ENCODE data around the gene WDR1.

The WDR1 gene

DNA sequence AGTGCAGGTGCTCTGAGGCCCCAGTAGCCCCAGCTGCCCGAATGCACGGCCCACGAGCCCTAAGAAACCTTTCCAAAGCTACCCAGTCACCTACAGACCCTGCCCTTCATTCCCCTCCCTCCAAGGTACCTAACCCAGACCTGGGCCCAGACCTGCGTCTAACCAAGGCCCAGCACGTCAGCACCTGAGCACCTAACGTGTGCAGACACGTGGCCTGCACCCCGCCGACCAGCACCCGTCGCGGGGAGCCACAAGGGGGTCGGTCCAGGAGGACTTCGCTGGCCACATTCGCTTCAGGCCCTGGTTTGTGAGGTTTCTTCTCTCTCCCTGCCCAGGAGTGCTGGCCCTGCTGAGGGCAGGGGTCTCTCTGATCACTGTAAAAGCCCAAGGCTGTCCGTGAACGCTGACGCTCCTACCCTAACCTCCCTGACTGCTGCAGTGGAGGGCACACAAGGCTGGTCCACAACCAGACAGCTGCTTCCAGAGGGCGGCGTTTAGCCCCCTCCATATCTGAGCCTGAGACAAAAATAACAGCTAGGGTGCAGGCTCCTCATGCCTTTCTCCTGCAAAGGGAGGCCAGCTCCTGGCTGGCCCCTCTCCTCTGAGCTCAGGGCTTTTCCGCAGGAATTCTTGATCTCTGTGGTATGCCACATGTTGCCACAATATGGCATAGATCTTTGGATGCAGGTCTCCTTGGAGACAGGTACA, 31.8 kb downstream of the WDR1 start:
- no peak for DNase-seq (ENCODE audit: low spot score)

DNA sequence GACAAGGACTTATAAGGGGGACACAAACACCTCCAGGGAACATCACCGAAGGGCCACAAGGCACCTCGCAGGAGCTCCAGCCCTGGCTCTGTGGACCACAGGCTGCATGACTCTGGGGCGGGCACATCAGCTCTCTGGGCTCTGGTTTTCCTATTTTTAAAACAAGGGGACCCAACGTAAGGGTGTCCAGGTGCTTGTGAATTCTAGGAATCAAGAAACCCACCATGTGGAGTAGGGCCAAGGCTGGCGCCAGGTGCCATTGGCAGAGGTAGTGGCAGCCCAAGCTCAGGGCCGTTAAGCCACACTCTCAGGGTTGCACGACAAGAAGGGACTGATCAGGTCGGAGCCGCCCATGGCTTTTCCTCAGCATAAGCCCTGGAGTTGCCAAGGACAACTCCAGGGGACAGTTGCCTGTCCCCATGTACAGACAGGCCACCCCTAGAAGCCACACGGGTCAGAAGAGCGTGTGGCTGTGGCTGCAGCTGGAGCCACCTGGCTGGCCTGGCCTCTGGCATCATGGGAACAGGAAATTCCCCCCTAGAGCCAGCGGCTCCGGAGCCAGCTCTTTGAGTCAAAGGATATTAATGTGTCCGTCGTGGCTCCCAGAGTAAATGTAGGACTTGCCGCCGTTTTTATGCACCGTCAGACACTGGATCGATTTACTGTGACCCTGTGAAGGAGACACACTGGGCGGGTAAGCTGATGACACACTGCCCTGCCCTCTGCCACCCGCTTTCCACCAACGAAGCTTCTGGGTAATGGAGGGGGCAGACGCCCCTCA, 32.5 kb downstream of the WDR1 start:
- no peak for DNase-seq (ENCODE audit: low spot score)

DNA sequence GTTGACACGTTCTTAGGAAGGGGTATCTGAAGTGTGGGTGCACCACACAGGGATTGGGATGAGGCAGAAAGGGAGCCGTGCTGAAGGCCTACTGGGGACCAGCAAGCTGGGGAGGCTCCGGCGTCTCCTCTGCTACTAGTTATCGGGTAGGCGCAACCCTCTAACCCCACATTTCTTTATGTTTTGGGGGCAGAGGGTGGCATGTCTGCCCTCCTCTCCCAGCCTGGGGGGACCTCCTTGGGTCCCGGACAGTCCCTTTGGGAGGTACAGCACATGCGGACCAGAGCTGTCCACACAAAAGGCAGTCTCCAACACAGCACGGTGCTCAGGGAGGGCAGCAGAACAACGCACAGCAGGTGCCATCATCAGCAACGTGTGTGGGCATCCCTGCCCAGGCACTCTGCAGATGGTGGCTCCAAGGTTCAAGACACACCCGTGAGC, 33.2 kb downstream of the WDR1 start:
- DNase-seq (ENCODE audit: low spot score), result no peak

DNA sequence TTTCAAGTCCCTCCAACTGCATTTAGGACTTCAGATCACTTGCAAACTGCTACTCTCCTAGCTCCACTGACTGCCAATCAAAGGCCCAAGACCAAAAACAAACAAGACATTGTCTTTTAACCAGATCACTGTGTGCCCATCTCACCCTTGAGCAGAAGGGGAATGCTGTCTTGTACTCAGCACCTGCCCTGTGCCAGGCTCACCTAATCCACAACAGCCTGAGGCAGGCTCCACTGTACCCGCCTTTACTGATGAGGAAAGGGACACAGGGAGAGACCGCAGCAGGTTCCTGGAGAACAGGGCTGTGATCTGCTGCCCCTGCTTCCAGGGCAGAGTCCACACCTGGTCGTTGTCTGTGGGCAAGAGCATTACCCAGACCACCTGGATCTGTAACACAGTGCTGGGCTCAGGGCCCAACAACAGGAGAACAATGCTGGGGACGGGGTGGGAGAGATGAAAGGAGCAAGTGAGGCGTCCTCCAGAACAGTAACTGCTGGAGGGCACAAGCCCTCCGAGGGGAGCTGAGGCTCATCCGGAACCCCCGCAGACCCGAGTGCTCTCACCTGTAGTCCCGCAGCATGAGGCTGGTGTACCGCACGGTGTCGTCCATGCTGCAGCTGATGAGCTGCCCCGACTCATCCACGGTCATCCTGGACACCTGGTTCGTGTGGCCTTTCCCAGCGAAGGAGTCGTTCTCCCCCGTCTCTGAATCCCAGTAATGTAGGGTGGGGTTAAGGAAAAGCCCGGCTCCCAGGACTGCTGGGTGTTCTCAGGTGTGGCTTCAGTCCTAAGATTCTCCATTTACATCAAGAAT, 33.9 kb downstream of the WDR1 start:
- DNase-seq (ENCODE audit: low spot score), result peak; percentile 5

DNA sequence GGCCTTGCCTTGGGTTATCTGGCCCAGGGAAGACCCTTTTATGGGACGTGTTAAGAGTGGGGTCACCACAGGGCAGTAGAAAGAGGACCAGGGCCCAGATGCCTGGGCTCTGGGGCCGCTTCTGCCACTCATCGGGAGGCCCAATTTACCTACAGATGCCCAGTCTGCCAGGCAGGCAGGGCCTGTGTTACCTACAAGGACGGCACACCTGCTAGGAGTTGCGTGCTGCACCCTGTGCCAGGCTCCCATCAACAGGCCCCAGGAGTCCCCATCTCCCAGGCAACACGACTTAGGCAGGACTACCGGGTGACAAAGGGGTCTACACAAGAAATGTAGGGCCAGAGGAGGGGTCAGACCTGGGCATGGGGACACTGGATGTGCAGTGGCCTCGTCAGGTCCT, 34.6 kb downstream of the WDR1 start:
- no peak for DNase-seq (ENCODE audit: low spot score)

DNA sequence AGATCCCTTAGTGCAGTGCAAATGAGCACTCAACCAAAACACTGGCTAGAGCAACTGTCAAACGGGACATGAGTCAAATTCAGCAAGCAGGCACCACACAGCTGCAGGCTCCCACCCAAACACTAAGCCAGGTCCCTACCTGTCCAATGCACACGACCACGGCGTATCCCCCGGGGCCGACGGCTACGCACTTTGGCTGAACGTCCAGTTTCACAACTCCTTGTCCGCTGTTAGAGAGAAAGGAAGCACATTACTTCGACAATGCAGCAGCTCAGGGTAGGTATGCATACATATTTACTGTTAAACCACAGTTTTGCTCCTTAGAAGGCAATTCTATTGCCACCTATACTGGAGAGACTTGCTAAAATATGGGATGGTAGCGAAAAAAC, 35.4 kb downstream of the WDR1 start:
- DNase-seq (ENCODE audit: low spot score), result no peak

DNA sequence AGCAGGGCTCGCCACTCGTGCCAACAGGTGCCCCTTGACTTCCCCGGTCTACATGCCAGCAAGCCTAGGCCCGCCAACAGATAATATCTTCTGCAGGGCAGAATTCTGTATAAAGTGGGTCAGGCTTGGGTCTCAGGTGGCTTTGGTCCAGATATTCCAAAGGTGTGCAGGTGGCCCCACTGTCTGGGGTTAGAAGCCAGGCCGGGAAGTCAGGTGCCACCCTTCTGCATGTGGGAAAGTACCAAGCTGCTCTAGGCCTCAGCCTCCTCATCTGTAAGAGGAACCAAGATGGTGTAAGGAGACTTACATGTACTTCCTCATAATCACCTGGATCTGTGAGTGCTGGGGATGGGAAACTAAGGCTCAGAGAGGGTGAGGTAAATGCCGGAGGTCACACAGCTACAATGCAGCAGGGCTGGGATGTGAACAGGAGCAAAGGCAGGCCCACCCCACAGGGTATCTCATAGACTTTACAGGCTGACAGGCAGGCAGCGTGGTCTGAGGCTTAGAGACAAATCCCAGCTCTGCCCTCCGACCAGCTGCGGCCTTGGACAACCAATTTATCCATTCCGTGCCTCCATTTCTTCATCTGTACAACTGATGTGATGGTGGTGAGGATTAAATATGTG, 35.9 kb downstream of the WDR1 start:
- DNase-seq (ENCODE audit: low spot score), result no peak

DNA sequence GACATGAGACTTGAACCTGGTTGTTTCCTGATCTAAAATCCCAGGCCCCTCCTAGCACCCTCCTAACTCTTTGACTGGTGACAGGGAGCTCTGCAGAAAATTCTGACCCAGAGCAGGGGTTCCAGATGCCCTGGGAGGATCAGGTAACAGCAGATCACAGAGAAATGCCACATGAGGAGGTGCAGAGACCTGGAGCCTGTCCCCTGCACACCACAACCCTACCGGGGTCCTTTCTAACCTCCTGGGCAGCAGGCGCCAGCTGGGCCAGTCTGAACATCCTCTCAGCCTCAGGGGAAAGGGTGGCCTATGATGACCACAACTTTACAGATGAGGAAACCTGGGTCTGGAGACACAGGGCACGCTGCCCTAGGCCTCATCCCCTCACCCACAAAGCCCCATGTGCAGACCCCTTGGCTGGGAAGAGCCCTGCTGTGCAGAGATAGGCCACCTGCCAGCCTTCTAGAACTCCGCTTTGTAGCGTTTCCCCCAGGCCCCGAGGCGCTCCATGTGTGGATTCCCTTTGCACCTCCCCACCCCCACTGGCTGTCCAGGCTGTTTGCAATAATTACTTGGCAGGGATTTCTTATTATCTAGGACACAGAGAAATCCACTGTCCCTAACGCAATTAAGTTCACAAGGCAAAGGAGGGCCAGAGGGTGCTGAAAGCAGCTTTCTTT, 36.5 kb downstream of the WDR1 start:
- DNase-seq (ENCODE audit: low spot score), result no peak

DNA sequence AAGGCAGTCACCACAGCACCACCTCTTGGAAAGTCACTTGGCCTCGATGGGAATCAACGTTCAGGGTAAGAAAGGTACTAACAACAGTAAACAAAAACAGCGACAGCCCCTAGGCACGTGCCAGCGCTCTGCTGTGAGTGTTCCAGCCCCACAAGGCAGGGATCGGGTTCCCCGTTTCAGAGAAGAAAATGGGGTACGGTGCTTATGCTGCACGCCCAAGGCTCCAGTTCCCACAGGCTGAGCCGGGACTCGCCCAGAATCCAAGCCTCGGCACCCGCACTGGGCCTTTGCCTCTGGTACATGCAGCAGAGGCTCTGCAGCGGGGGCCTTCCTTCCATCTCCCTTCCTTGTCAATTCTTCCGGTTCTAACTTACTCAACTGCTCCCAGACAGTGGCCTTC, 37.3 kb downstream of the WDR1 start:
- DNase-seq (ENCODE audit: low spot score), result no peak

DNA sequence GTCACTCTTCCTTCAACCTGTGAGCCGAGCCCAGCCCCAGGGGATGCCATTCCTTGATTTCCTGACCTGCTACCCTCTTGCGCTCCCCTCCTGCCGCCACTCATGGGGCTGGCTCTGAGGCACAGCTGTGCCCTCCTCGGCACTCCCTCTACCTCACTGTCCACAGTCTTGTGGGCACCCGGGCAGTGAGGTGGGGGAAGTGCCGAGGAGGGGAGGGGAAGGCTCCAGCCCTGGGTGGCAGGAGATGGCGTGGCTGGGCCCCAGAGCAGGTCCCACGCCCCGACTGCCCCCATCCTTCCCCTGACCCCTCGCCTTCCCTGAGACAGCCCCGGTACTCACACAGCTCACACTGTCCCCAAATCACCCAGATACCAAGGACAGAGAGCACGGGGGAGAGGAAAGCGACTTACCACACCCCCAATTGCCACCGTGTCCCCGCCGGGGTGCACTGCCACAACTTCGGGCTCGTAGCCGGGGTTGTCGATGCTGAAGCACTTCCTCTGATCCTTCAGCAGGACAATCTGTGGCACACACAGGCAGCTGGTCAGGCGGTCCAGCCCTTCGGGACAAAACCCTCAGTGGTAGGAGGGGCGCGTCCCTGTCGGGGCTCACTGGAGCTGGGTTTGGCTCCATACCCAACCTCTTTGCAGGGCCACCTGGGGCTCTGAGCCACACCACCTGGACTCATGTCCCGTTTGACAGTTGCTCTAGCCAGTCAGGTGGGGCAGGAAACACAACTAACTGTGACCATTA, 37.9 kb downstream of the WDR1 start:
- DNase-seq (ENCODE audit: low spot score), result peak; percentile 6

DNA sequence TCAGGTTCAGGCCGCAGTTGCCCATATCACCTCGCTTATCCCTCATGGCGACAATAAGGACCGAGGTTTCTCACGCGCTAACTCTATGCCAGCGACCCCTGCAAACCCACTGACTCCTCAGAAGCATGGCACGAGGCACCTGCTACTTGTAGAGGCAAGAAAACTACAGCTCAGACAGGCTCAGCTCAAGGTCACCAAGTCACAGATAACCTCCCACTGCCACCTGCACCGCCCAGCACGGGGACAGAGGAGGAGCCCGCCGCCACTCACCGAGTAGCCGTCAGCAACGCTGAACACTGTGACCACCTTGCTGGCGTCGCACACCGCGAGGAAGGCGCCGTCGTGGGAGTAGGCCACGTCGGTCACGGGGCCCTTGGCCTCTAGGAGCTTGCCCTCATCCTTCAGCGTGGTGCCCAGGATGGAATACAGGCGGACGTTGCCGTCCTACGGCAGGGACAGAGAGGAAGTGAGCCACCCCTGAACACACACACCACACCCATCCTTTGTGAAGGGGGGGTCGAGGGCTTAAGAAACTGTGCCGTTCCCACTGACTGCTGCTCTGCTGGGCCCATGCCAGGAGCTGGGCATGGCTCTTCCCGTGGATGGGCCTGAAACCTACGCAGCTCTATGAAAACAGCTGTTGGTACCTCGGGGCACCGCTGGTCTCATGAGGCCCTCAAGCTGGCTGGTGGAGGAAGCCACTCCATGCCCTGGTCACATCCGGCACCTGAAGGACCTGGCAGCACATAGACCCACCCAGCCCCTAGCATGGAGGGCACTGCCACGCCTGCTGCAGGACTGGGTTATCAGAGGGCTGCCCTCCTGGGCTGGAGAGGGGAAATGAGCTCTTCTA, 38.9 kb downstream of the WDR1 start:
- DNase-seq (ENCODE audit: low spot score), result peak; percentile 17

DNA sequence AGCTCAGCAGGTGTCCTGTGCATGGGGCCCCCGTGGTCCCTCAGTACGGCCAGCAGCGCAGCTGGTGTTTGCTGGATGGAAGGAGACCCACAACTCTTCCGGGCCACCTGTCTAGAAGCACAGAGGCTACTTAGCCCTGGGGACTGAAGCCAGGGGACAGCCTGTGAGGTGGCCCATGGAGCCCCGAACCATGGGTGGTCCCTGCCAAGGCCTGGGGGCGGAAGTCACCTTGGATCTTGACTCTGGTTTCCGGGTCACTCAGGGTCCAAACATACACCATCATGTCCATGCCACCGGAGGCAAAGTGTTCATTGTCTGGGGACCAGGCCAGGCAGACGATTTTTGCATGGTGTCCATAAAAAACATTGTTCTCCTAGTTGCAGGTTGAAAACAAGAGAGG, 39.5 kb downstream of the WDR1 start:
- DNase-seq (ENCODE audit: low spot score), result no peak

DNA sequence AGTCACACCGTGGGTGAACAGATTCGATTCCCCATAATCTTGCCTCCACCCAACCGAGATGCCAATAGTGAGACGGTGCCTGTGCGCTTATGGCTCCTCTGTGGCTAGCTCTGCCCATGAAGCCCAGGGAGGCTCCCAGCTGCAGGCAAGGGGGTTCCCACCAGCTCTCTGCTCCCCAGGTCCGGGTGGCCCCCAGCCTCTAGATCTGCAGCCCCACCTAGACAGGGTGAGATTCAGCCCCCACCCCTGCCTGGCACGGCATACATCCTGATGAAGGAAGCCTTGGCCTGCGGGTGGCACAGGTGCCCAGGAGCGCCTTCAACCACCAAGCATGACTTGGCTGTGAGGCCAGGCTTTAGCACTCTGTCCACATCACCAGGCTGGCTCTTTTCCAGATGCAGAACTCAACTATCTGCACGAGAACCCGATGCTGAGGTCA, 40.6 kb downstream of the WDR1 start:
- DNase-seq (ENCODE audit: low spot score), result peak; percentile 6

DNA sequence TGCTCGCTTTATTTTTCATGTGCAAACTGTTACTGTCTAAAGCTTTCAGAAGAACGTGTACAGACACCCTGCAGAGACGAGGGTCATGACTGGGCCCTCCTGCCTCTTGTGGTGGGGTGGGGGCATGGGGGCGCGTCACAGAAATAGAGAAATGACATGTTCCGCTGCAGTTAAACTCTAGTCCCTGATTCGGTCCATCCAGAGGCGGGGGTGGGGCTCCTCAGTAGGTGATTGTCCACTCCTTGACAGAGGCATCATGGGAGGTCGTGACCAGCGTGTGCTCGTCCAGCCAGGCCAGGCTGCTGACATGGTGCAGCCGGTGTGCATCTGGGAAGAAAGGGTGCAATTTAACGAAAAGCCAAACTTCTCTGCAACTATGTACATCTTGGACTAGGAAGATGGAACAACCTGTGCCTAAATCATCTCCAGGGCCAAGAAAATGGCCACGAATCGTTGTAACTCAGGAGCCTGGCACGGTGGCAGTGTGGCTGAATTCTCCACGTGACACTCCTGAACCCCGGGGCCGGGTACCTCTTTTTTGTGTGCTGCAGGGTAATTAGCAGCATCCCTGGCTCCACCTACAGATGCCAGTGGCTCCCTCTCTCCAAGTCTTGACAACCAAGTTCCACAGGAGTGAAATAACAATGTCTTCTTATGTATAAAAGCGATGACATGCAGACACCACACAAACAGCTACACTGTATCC, 41.3 kb downstream of the WDR1 start:
- no peak for DNase-seq (ENCODE audit: low spot score)

DNA sequence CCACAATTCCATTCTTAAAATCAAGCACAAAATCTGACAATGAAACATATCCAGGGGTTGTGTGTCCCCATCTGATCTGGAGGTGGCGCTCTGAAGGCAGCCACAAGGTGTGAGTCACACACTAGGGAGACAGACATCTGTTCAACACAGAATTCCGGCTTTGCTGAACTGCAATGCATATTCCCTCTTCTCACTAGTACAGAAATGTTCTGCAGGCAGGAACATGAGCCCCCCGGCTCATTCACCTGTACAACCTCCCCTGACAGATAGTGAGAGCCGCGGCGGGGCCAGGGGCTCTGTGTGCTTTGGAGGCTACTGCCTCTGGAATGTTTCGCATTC, 41.9 kb downstream of the WDR1 start:
- peak; percentile 81 for DNase-seq (ENCODE audit: low spot score)

DNA sequence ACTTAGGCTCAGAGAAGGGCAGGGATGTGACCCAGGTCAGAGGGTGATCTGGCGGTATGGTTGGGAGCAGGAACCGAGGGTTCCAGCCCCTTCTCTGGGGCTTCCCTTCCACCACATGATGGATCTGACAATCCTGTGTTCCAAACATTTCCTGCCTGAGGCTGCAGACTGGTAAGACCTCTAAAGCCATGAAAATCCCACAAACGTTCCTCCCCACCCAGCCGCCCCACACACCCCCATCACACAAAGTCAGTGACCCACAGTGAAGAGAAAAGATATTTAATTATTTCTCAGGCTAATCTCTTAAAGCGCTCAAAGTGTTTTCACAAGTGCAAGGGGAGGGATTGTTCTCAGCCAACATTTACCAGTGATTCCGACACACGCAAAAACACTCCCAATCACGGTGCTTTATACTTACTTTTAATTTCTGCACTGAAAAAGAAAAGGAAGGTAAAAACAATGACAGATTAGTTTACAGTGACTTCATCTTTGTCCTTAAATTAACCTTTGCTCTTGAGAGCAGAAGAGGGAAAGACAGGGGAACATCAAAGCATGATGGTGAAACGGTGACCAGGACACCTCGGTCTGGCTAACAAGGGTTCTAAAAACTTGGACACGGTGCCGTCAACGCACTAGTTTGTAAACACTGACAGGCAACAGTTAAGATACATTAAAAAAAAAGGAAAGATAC, 42.4 kb downstream of the WDR1 start:
- no peak for DNase-seq (ENCODE audit: low spot score)

DNA sequence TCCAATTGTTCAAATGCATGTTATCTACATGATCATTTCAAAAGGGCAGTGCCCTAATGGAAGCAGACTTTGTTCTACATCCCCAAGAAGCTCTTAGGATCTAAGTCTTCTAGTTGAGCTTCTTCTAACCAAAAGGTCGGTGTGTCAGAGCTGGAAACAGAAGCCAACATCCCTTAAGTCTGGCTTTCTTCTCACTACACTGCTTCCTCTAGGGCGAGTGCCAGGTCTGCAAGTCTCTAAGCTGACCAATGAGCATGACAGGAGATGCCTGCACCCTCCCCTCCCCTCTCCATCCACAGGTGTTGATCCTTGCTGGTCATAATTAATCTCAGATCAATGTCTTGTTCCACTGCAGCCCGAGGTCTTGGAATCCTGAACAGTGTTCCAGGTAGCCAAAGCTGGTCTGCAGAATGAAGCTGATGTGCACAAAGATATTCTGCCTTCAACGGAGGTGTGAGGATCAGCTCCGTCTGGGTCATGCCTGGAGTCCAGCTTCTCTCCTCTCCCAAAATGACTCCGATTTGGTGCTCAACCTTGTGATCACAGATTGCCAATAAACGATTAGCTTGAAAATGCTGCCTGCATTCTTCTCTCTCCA, 44.1 kb downstream of the WDR1 start:
- no peak for DNase-seq (ENCODE audit: low spot score)

DNA sequence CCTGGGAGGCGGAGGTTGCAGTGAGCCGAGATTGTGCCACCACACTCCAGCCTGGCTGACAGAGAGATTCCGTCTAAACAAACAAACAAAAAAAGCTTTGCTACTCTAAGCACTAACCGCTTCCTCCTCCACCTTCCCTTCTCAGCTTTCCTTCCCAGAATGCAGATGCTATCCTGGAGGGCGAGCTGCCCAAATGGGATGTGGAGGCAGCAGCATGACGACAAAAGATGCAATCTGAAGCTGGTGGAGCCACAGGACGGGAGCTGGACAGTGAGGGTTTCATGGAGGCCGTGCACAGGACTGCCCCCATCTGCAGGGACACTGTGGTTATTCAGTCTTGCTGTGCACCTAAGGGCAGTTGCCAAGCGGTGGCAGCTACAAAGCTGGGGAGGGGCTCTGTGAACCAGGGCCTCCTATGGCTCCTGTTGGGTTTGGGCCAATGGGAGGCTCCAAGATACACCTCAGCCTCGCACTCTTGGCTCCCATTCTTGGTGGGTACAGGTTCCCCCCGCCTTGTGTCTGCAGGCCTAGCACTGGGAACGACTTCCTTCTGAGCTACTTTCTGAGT, 47.4 kb downstream of the WDR1 start:
- DNase-seq (ENCODE audit: low spot score), result no peak

All from hepatic stellate cell (primary cell).